GM21723 (cell line): Measurements from ENCODE around the gene SPOP.
"Not testable (repeated sequence)": the region's sequence is repeated elsewhere in the genome, so short reads cannot be mapped to it uniquely, and the experiment has no call there.

Source experiments
- ATAC-seq: cut with Tn5 transposase; IDR thresholded peaks from one replicate; pipeline ENCODE4 v1.9.1; 2021; ENCODE audit warnings: mild to moderate bottlenecking, moderate library complexity; ENCODE audit not compliant: unreplicated experiment

Gene SPOP

GRCh38 chr17:49574945-49575678, 102.8 kb downstream of the SPOP start:
- ATAC-seq: no peak

DNA sequence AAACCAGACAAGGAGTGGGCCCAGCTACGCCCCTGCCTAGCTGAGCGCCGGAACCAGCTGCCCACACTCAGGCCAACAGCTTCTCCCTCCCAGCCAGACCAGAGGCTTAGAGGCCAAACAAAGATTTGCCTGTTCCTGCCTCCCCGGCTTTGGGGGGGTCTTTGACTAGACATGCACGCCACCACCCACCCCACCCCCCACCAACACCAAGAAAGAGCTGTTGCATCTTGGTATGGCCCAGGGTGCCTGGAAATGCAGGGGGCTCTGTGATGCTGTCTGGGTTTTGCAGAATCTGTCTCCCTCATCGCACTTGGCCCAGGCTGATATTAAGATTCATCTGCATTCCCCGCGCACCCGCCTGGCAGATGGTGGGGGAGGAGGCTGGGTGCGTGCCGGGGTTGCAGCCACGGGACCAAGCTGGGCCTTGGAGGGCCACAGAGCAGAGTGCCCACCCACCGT, 103.5 kb downstream of the SPOP start:
- ATAC-seq: no peak

- ATAC-seq: no peak
Measured at GRCh38 chr17:49573510-49574322, 104.2 kb downstream of the SPOP start.

GRCh38 chr17:49572806-49573420, 105.0 kb downstream of the SPOP start:
- no peak for ATAC-seq

GRCh38 chr17:49572226-49572625, 105.7 kb downstream of the SPOP start:
- no peak for ATAC-seq

- no peak for ATAC-seq
Measured at GRCh38 chr17:49571764-49572163, 106.1 kb downstream of the SPOP start.

GRCh38 chr17:49571283-49571682, 106.6 kb downstream of the SPOP start:
- no peak for ATAC-seq

- no peak for ATAC-seq
Measured at GRCh38 chr17:49570540-49571242, 107.2 kb downstream of the SPOP start.

- not testable (repeated sequence) for ATAC-seq
Measured at GRCh38 chr17:49568695-49569047, 109.2 kb downstream of the SPOP start.

DNA sequence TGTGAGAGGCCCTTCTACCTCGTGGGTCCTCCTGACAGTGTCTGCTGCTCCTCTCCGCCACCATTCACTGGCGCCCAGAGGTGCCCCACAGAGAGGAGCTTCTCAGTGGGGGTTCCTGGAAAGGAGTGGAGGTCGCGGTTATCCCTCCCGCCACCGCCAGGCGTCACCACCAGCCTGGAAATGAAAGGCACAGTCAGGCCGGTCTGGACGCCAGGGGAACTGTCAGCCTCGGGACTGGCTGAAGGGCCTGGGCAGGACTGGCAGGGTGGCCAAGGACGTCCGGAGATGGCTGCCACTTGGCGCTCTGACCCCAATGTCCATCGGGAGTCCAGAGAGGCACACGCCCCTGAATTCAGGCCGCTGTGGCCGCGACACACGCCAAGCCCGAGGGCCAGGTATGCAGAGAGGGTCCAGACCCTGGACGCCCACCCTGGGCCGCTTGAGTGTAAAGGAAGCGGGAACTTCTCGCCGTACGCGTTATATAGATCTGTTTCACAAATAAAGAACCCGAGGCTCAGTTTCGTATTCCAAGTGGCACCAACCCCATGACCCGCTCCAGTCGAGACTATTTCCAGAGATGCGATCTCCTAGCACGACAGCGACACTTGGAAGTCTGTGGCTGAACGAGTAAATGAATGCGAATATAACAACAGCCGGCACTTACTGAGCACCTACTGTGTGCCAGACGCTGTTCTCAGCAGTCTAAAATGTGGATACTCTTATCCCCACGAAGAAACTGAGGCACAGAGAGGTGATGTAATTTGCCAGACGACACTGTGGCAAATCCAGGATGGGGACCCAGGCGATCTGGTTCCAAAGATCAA, 109.8 kb downstream of the SPOP start:
- ATAC-seq: no peak

GRCh38 chr17:49567104-49567521, 110.8 kb downstream of the SPOP start:
- ATAC-seq: no peak

DNA sequence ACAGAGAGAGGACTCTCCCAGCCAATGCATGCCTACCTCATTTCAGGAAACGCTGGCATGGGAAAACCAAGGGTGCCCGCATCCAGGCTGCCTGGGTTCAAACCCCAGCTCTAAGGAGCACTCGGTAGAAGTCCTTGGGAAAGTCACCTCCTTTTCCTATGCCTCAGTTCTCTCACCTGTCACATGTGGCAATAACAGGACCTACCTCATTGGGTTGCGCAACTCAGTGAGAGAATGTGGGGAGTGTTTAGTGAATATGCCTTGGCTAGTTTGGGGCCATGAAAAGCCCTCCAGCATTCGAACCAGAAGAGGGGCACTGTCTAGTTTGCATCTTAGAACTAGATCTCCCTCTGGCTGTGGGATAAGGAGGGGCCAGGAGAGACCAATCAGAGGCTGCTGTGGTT, 111.2 kb downstream of the SPOP start:
- no peak for ATAC-seq

DNA sequence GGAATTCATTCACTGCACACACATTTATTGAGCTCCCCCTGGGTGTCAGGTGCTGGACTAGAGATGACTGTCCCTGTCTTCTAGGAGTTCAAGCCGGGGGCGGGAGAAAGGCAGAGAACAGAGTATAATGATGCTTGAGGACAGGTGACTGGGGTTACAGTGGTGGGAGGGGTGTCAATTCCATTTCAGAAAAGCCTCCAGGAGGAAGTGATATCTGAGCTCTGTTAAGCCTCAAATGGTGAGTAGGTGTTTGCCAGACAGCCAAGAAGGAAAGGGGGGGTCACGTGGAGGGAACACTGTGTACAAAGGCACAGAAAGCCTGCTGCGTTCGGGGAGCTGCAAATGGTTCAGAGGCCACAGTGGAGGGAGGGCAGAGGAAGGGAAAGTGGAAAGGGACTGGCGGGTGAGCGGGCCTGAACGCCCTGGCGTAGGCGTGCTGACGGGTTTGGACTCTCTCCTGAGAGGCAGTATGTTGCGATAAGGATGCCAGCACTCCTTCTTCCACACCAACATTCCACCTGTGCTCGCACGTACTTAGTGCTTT, 111.9 kb downstream of the SPOP start:
- ATAC-seq: no peak

GRCh38 chr17:49564638-49565037, 113.3 kb downstream of the SPOP start:
- no peak for ATAC-seq

DNA sequence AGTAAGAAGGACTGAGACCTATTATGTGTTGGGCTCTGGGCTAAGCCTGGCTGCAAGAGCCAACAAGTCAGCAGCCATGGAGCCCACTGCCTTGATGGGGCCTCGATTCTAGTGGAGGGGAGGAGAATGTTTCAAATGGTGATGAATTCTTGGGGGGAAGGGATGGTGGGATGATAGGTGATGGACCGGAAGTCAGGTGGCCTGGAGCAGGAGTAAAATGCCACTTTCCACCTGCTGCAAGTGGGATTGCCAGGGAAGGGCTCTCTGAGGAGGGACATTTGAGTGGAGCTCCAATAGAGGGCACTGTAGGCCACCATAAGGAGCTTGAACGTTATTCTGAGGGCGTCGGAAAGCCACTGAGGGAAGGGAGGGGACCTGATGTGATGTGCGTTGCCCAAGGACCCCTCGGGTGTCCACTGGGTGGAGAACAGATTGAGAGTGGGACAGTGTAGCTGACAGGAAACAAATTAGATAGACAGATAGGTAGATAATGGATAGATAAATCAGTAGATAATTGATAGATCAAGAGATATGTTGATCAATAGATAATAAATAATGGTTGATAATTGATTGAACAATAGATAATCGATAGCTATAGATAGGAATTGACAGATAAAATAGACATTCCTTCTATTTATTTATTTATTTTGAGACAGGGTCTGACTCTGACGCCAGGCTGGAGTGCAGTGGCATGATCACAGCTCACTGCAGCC, 120.4 kb downstream of the SPOP start:
- no peak for ATAC-seq

- ATAC-seq: no peak
Measured at GRCh38 chr17:49556223-49556943, 121.5 kb downstream of the SPOP start.

GRCh38 chr17:49555495-49556222, 122.2 kb downstream of the SPOP start:
- no peak for ATAC-seq
